ENCODE measurements around the gene ST6GALNAC3. TPM values are rescaled to one million over a fixed set of nuclear protein-coding genes. Genes with fewer than 3 reads are reported as not detected.

ST6GALNAC3 gene
- total RNA-seq, 1 experiment from 2014 or later: 2.2 TPM

GRCh38 chr1:76290271-76290670 lies 215.7 kb downstream of the ST6GALNAC3 start:
- H2AFZ ChIP-seq (ENCODE audit: low read depth, low read length, poor library complexity, severe bottlenecking): no peak overlapping the region
- ChIA-PET POLR2A (no interaction called here), CTCF (no interaction called here), RAD21 (ENCODE audit: low non-redundant PET in 1 of 2, low total read pairs in 2 of 2, uncharacterized antibody in 2 of 2, unreplicated experiment in 2 of 2) (no interaction called here)
- no peak overlapping the region for H3K4me2 ChIP-seq (ENCODE audit: low read length)
- H3K9me3 ChIP-seq (ENCODE audit: control insufficient read depth in 1 of 2, insufficient read depth in 1 of 2, low read depth in 1 of 2, low read length in 2 of 2): no peaks in the 10 kb centered on the region
- intact Hi-C loops (cut with micrococcal nuclease): no loop called here
- H3K79me2 ChIP-seq (ENCODE audit: insufficient read depth, low read length): no peaks in the 10 kb centered on the region
- TF ChIP-seq, protein P1, sequence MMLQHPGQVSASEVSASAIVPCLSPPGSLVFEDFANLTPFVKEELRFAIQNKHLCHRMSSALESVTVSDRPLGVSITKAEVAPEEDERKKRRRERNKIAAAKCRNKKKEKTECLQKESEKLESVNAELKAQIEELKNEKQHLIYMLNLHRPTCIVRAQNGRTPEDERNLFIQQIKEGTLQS (IDR thresholded peaks at IDR 0.05): no peak
- TF ChIP-seq YY1 (IDR thresholded peaks at IDR 0.05; ENCODE audit: extremely low read depth, insufficient replicate concordance, low read depth, low read length): no peak
- TF ChIP-seq RAD21 (IDR thresholded peaks at IDR 0.05; ENCODE audit: low read depth): no peak
- no peak for TF ChIP-seq POLR2A (IDR thresholded peaks at IDR 0.05; ENCODE audit: borderline replicate concordance, extremely low read depth, insufficient read depth, insufficient read length)
- no peak for TF ChIP-seq SRF (IDR thresholded peaks at IDR 0.05; ENCODE audit: low read depth)
- no peak for TF ChIP-seq TCF7L2 (IDR thresholded peaks at IDR 0.05; ENCODE audit: borderline replicate concordance, extremely low read depth, insufficient read depth, insufficient read length)
- TF ChIP-seq CEBPB (IDR thresholded peaks at IDR 0.05; ENCODE audit: low read depth): no peak
- no peak for TF ChIP-seq CTCF (IDR thresholded peaks at IDR 0.05 in 2 of 3, conservative IDR thresholded peaks at IDR 0.05 in 1 of 3; ENCODE audit: borderline replicate concordance in 1 of 3, insufficient read depth in 1 of 3, low read depth in 2 of 3, low read length in 2 of 3)
- no peak for TF ChIP-seq SIN3A (IDR thresholded peaks at IDR 0.05; ENCODE audit: low read depth)
- no peak for TF ChIP-seq ZFX (IDR thresholded peaks at IDR 0.05)
- TF ChIP-seq ZNF274 (IDR thresholded peaks at IDR 0.05; ENCODE audit: low read depth, low read length): no peak
- no peak for TF ChIP-seq POLR2AphosphoS5 (IDR thresholded peaks at IDR 0.05; ENCODE audit: low read depth, low read length)
- no peak for TF ChIP-seq ELF1 (IDR thresholded peaks at IDR 0.05; ENCODE audit: borderline replicate concordance, low read depth)
- TF ChIP-seq CBX3 (IDR thresholded peaks at IDR 0.05; ENCODE audit: low read depth): no peak
- TF ChIP-seq EZH2 (IDR thresholded peaks at IDR 0.05): no peak
- no peak for TF ChIP-seq JUND (IDR thresholded peaks at IDR 0.05)
- H3K36me3 ChIP-seq (ENCODE audit: control insufficient read depth in 1 of 2, insufficient read depth in 2 of 2, low read length in 2 of 2): no peaks in the 10 kb centered on the region
- no peaks in the 10 kb centered on the region for H4K20me1 ChIP-seq (ENCODE audit: insufficient read depth)
- H3K4me3 ChIP-seq (replicated peaks in 1 of 2; ENCODE audit: low read depth in 1 of 2, low read length in 2 of 2): no peak overlapping the region
- H3K9me2 ChIP-seq (ENCODE audit: insufficient read depth): no peaks in the 10 kb centered on the region
- no peak overlapping the region for H3K9ac ChIP-seq (ENCODE audit: low read length)
- no peak for ATAC-seq
- no TSS peak for BruUV-seq (replicated peaks)
- H3K27me3 ChIP-seq (ENCODE audit: insufficient read depth, low read length): no peaks in the 10 kb centered on the region
- H3K27ac ChIP-seq (ENCODE audit: low read depth, low read length): no peak overlapping the region
- H3K4me1 ChIP-seq (ENCODE audit: control insufficient read depth in 1 of 2, insufficient read depth in 2 of 2, low read length in 2 of 2): peaks cover 3 to 12% of the 10 kb centered on the region in 2 experiments; a peak in 2 of 4 replicates
- no peak for DNase-seq (ENCODE audit: low read depth, low spot score)

Measured in HCT116 (cell line).